NCI-H1436 (cell line): ENCODE measurements around the gene CEP72.
"Not testable (repeated sequence)": the region's sequence is repeated elsewhere in the genome, so short reads cannot be mapped to it uniquely, and the experiment has no call there.

Experiments
- DNase-seq: peaks from one replicate; lab custom pipeline; 2025; lab: John Stamatoyannopoulos, UW

Gene CEP72

GRCh38 chr5:581266-581665 is 30.9 kb upstream of the CEP72 start:
- peak; percentile 46 for DNase-seq

GRCh38 chr5:581941-582340 is 30.2 kb upstream of the CEP72 start:
- DNase-seq = no peak

- not testable (repeated sequence) for DNase-seq
Observed at GRCh38 chr5:582445-582844, 29.7 kb upstream of the CEP72 start.

GRCh38 chr5:582936-583635 is 29.1 kb upstream of the CEP72 start:
- DNase-seq = no peak

GRCh38 chr5:583645-584044 is 28.5 kb upstream of the CEP72 start:
- no peak for DNase-seq

- no peak for DNase-seq
Observed at GRCh38 chr5:584216-584615, 27.9 kb upstream of the CEP72 start.

- DNase-seq = no peak
Observed at GRCh38 chr5:584846-585245, 27.3 kb upstream of the CEP72 start.

GRCh38 chr5:585556-585955 is 26.6 kb upstream of the CEP72 start:
- no peak for DNase-seq

GRCh38 chr5:585962-586628 is 26.0 kb upstream of the CEP72 start:
- DNase-seq = no peak

GRCh38 chr5:586751-587285 is 25.3 kb upstream of the CEP72 start:
- DNase-seq = no peak

GRCh38 chr5:587403-587802 is 24.7 kb upstream of the CEP72 start:
- no peak for DNase-seq

GRCh38 chr5:588406-588995 is 23.6 kb upstream of the CEP72 start:
- DNase-seq = no peak

GRCh38 chr5:589173-589572 is 23.0 kb upstream of the CEP72 start:
- no peak for DNase-seq

- DNase-seq = no peak
Observed at GRCh38 chr5:589588-589987, 22.6 kb upstream of the CEP72 start.

- no peak for DNase-seq
Observed at GRCh38 chr5:590346-590745, 21.8 kb upstream of the CEP72 start.

GRCh38 chr5:591746-592145 is 20.4 kb upstream of the CEP72 start:
- DNase-seq = peak; percentile 87

- no peak for DNase-seq
Observed at GRCh38 chr5:592158-592557, 20.0 kb upstream of the CEP72 start.

GRCh38 chr5:593511-593910 is 18.6 kb upstream of the CEP72 start:
- DNase-seq = no peak

- DNase-seq = no peak
Observed at GRCh38 chr5:594226-594860, 17.8 kb upstream of the CEP72 start.

- no peak for DNase-seq
Observed at GRCh38 chr5:595285-595875, 16.8 kb upstream of the CEP72 start.

GRCh38 chr5:597871-598563 is 14.1 kb upstream of the CEP72 start:
- DNase-seq = no peak

GRCh38 chr5:598564-598890 is 13.6 kb upstream of the CEP72 start:
- DNase-seq = no peak
